HG02610 (cell line): ENCODE measurements around the gene MYBPC2.

Source experiments
- ATAC-seq: cut with Tn5 transposase; IDR thresholded peaks from one replicate; pipeline ENCODE4 v1.9.1; 2021; ENCODE audit warnings: mild to moderate bottlenecking, moderate library complexity; ENCODE audit not compliant: unreplicated experiment

MYBPC2 gene

GRCh38 chr19:50513746-50514345 lies 81.2 kb downstream of the MYBPC2 start, which contains the start of gene ASPDH:
TSS of gene ASPDH (minus strand) at chr19:50513913. CDS start at chr19:50513823, 90 bp downstream.
- ATAC-seq: no peak

- ATAC-seq: no peak
Observed at GRCh38 chr19:50514346-50515167, 81.9 kb downstream of the MYBPC2 start.

- no peak for ATAC-seq
Observed at GRCh38 chr19:50515168-50515561, 82.5 kb downstream of the MYBPC2 start.
